GM12892 (cell line): ENCODE results near the gene PTPN13.

ENCODE experiments used
- POLR2A ChIP-seq: IDR thresholded peaks from 2 replicates; pipeline ENCODE4 v1.6.1; 2011; ENCODE audit warnings: low read depth, low read length, control low read depth
- POLR2AphosphoS5 ChIP-seq: IDR thresholded peaks from 2 replicates; pipeline ENCODE4 v1.6.1; 2011; ENCODE audit warnings: low read depth, low read length, control low read depth

DNA sequence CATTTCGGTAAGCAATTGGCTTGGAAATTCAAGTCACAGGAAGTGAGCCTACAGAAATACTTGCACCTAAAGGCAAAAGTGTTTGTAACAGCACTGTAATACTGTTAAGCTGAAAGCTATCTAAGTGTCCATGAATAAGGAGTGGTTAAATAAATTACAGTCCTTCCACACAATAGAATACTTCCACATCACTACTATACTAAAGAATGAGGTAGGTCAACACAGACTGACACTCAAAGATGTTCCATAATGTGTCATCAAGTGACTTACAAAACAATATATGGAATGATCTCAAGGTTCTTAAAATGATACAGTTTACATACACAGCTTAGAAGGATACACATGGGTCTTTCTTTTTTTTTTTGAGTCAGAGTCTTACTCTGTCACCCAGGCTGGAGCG lies 228.0 kb downstream of the PTPN13 start:
- TF ChIP-seq POLR2AphosphoS5 (no peak), POLR2A (no peak)
